K562 treated with DMSO at 1 percent for 12 hours (cell line): ENCODE results near the gene RBM7. TPM values are rescaled to one million over a fixed set of nuclear protein-coding genes. Genes with fewer than 3 reads are reported as not detected.

Experiments used
- total RNA-seq: library from RNA; unstranded; fragments of 300-600 nt; gene quantifications from 2 replicates; pipeline ENCODE4 v1.2.3, GENCODE V29; 2022; ENCODE audit not compliant: insufficient read depth

Gene RBM7
- total RNA-seq, result 7.4 and 20.6 TPM in 2 replicates

DNA sequence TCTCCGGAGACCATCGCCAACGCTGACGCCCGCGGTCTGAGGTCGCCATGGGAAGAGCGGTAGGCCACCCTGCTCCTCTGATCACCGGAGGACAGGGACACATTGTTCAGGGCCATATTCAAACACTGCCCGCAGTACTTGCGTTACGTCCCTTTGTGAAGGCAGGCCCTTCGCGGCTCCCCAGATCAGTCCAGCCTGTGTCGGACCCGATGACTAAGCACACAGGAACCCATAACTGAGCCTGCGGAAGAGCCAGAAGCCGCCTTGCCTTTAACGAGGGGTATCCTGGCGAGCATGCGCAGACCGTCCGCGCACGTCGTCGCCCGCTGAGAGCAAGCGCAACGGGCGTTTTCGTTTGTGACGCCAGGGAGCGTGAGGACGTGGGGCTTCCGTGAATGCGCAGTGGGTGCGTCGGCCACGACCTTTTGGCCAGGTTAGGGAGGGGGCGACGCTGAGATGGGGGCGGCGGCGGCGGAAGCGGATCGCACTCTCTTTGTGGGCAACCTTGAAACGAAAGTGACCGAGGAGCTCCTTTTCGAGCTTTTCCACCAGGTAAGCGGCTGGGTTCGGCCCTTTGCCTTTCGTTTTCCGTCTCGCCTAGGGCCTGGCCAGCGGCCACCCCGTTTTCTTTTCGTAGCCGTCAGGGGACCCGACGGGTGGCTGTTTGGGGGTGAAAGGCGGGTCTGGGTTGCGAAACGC lies at the start of gene RBM7, which contains the start of gene C11orf71:
Gene RBM7, plus strand, starts transcription at position 451 of the 699 bp plus-strand sequence. Its CDS starts 6 bp downstream, at position 457.
Gene C11orf71, minus strand, starts transcription at position 296 of the 699 bp plus-strand sequence. Its CDS starts 180 bp downstream, at position 116.

GRCh38 chr11:114439229-114440120 lies 39.0 kb downstream of the RBM7 start, which contains the start of gene REXO2:
Gene REXO2, plus strand, starts transcription at chr11:114439467. Its CDS starts 62 bp downstream, at chr11:114439529.

Other genes with a start within 250 kb of the RBM7 start
- 30.7 and 82.4 TPM in 2 replicates for gene NNMT, start 104.3 kb upstream of the RBM7 start, total RNA-seq
- 3.3 and 7.3 TPM in 2 replicates for gene C11orf71, start 155 bp upstream of the RBM7 start, total RNA-seq
- 82.9 and 92.6 TPM in 2 replicates for gene REXO2, start 38.8 kb downstream of the RBM7 start, total RNA-seq
- gene NXPE1, start 159.2 kb downstream of the RBM7 start, total RNA-seq, result not detected in 2 replicates
- gene NXPE4, start 195.1 kb downstream of the RBM7 start, total RNA-seq, result not detected in 2 replicates